Gastrocnemius medialis (tissue), 4 donors: Measurements from ENCODE around the gene CTAG2. TPM values are rescaled to one million over a fixed set of nuclear protein-coding genes. Genes with fewer than 3 reads are reported as not detected.
A peak's percentile ranks its signal among the peaks of the same experiment; 100 is the strongest.
"Not testable (repeated sequence)": the region's sequence is repeated elsewhere in the genome, so short reads cannot be mapped to it uniquely, and the experiment has no call there.

ENCODE experiments used
- ATAC-seq, 2 donors: fragments of 150-250 bp; one replicate each; pipeline ENCODE4 v1.9.1; 2016
- DNase-seq, 2 donors: peaks; one replicate each; pipeline ENCODE4 v3.0.0-alpha.2; 2019
- H3K27ac ChIP-seq, 4 donors: fragments of 200-600 bp; sonication (generic); 1 replicate in 1 of 4; 2 replicates in 3 of 4; pipeline ENCODE4 v1.5.1; 2016 to 2018; ENCODE audit warnings: mild to moderate bottlenecking in 2 of 4, moderate library complexity in 1 of 4
- H3K27me3 ChIP-seq, 3 donors: fragments of 200-600 bp; sonication (generic) in 2 of 3; 1 replicate in 1 of 3; 2 replicates in 2 of 3; pipeline versions ENCODE4 v1.5.1 to v1.6.0; 2016 to 2019; ENCODE audit warnings: mild to moderate bottlenecking in 1 of 3, moderate library complexity in 1 of 3
- H3K36me3 ChIP-seq, 2 donors: fragments of 200-600 bp; sonication (generic) in 1 of 2; one replicate each; pipeline ENCODE4 v1.5.1; 2017 to 2018
- H3K4me1 ChIP-seq, 2 donors: fragments of 200-600 bp; sonication (generic) in 1 of 2; one replicate each; pipeline ENCODE4 v1.5.1; 2016 to 2017; ENCODE audit warnings: mild to moderate bottlenecking in 2 of 2
- H3K4me3 ChIP-seq, 4 donors: fragments of 200-600 bp; sonication (generic) in 3 of 4; 1 replicate in 1 of 4; 2 replicates in 3 of 4; pipeline ENCODE4 v1.5.1; 2016 to 2019; ENCODE audit warnings: mild to moderate bottlenecking in 2 of 4
- H3K9me3 ChIP-seq, 3 donors: fragments of 200-600 bp; sonication (generic) in 2 of 3; 1 replicate in 1 of 3; 2 replicates in 2 of 3; pipeline ENCODE4 v1.5.1; 2016 to 2019
- CTCF ChIP-seq, 5 experiments: fragments of 450-650 bp in 3 of 5; fragments of 200-600 bp in 2 of 5; sonication (generic) in 2 of 5; IDR thresholded peaks in 4 of 5; conservative IDR thresholded peaks in 1 of 5; 1 replicate in 4 of 5; 2 replicates in 1 of 5; pipeline ENCODE4 v1.5.1; 2016 to 2019; ENCODE audit warnings: antibody characterized with exemption in 5 of 5, mild to moderate bottlenecking in 3 of 5, moderate library complexity in 3 of 5
- POLR2A ChIP-seq, 2 donors: fragments of 450-650 bp; IDR thresholded peaks; one replicate each; pipeline ENCODE4 v1.6.1; 2017; ENCODE audit warnings: antibody characterized with exemption in 2 of 2, mild to moderate bottlenecking in 2 of 2, moderate library complexity in 2 of 2
- in situ Hi-C, 4 donors: fragments of 200-750 bp; cut with MboI; loops; one replicate each; pipeline versions ENCODE4 v1.15.0 to v1.8.0; 2017; ENCODE audit warnings: low sequenced_read_pairs in 4 of 4
- intact Hi-C: fragments of 100-400 bp; cut with DNase I; formaldehyde crosslinking; loops from one replicate; pipeline ENCODE4 v1.15.1; 2023; ENCODE audit warnings: low total_unique reads
- total RNA-seq, 4 donors: library from RNA; depleted of rRNA; stranded (reverse); fragments of >200 nt; gene quantifications; one replicate each; pipeline versions ENCODE4 v1.1.0 to v1.2.3, GENCODE V29; 2016

Gene CTAG2
- total RNA-seq, 4 donors from 2014 or later: not detected

- DNase-seq, ATAC-seq, in situ Hi-C loops, H3K9me3 ChIP-seq, H3K4me3 ChIP-seq, H3K4me1 ChIP-seq, H3K27ac ChIP-seq, H3K36me3 ChIP-seq, intact Hi-C loops, H3K27me3 ChIP-seq: not testable (repeated sequence)
These were observed 44.6 kb downstream of the CTAG2 start for GRCh38 chrX:154608823-154609222.

- H3K4me3 ChIP-seq, H3K9me3 ChIP-seq, H3K27ac ChIP-seq, ATAC-seq, H3K36me3 ChIP-seq, H3K4me1 ChIP-seq, DNase-seq, H3K27me3 ChIP-seq, in situ Hi-C loops, intact Hi-C loops: not testable (repeated sequence)
These were observed 45.4 kb downstream of the CTAG2 start for GRCh38 chrX:154607976-154608375.

GRCh38 chrX:154607370-154607769 lies 46.0 kb downstream of the CTAG2 start:
- TF ChIP-seq CTCF (IDR thresholded peaks at IDR 0.05 in 4 of 5, conservative IDR thresholded peaks at IDR 0.05 in 1 of 5) (no peak), POLR2A (IDR thresholded peaks at IDR 0.05) (no peak)
- DNase-seq: no peak
- H3K4me3 ChIP-seq: no peak overlapping the region
- ATAC-seq: no peak
- no peak overlapping the region for H3K27ac ChIP-seq
- H3K36me3 ChIP-seq: no peaks in the 10 kb centered on the region
- in situ Hi-C loops: no loop called here
- intact Hi-C loops: no loop called here
- H3K9me3 ChIP-seq: no peaks in the 10 kb centered on the region
- no peaks in the 10 kb centered on the region for H3K4me1 ChIP-seq
- H3K27me3 ChIP-seq: no peaks in the 10 kb centered on the region

- H3K9me3 ChIP-seq: no peaks in the 10 kb centered on the region
- intact Hi-C loops (no loop called here), in situ Hi-C loops (no loop called here)
- no peaks in the 10 kb centered on the region for H3K4me1 ChIP-seq
- no peak for DNase-seq
- H3K36me3 ChIP-seq: no peaks in the 10 kb centered on the region
- ATAC-seq: no peak
- H3K27me3 ChIP-seq: no peaks in the 10 kb centered on the region
- H3K4me3 ChIP-seq: no peak overlapping the region
- TF ChIP-seq CTCF (IDR thresholded peaks at IDR 0.05 in 4 of 5, conservative IDR thresholded peaks at IDR 0.05 in 1 of 5) (no peak), POLR2A (IDR thresholded peaks at IDR 0.05) (no peak)
- H3K27ac ChIP-seq: no peak overlapping the region
These were observed 47.8 kb downstream of the CTAG2 start for GRCh38 chrX:154605566-154605965.

- Histone ChIP-seq H3K36me3 (no peaks in the 10 kb centered on the region), H3K27ac (no peak overlapping the region), H3K4me3 (no peak overlapping the region), H3K9me3 (no peaks in the 10 kb centered on the region), H3K27me3 (no peaks in the 10 kb centered on the region), H3K4me1 (no peaks in the 10 kb centered on the region)
- intact Hi-C loops: no loop called here
- in situ Hi-C loops: no loop called here
- TF ChIP-seq CTCF (IDR thresholded peaks at IDR 0.05 in 4 of 5, conservative IDR thresholded peaks at IDR 0.05 in 1 of 5) (no peak), POLR2A (IDR thresholded peaks at IDR 0.05) (no peak)
- peak in 1 of 2 donors; percentile 12 for DNase-seq
- ATAC-seq: peak in 1 of 2 donors; percentile 62
These were observed 49.6 kb downstream of the CTAG2 start for GRCh38 chrX:154603438-154604430.
